SU-DHL-6 (cell line): ENCODE measurements around the gene GARNL3.

Source experiments
- H2AFZ ChIP-seq: fragments of 200-600 bp; sonication (generic); 2 replicates; pipeline ENCODE4 v1.6.1; 2014; ENCODE audit warnings: low read depth, mild to moderate bottlenecking, moderate library complexity, mixed read lengths, antibody characterized with exemption, low read length; ENCODE audit not compliant: severe bottlenecking
- H3F3A ChIP-seq: fragments of 200-600 bp; shearing (Covaris generic); 2 replicates; pipeline ENCODE4 v1.6.0; 2016; ENCODE audit warnings: antibody characterized with exemption, mild to moderate bottlenecking; ENCODE audit not compliant: insufficient read depth
- H3K27ac ChIP-seq: fragments of 200-600 bp; sonication (generic); 2 replicates; pipeline ENCODE4 v1.5.1; 2016; ENCODE audit warnings: low read depth, mild to moderate bottlenecking, low read length, moderate library complexity, mixed read lengths
- H3K27me3 ChIP-seq: fragments of 200-600 bp; sonication (generic), shearing (Covaris generic); 2 replicates; pipeline ENCODE4 v1.6.0; 2014; ENCODE audit warnings: mild to moderate bottlenecking, low read length
- H3K36me3 ChIP-seq: fragments of 200-600 bp; sonication (generic); 2 replicates; pipeline ENCODE4 v1.6.1; 2014; ENCODE audit warnings: mild to moderate bottlenecking, low read length, mixed read lengths
- H3K4me2 ChIP-seq: fragments of 300-600, 200-600 bp; shearing (Covaris generic), sonication (generic); 2 replicates; pipeline ENCODE4 v1.6.0; 2014; ENCODE audit warnings: low read length, low read depth, mild to moderate bottlenecking; ENCODE audit not compliant: poor library complexity, severe bottlenecking
- H3K4me3 ChIP-seq: fragments of 200-600 bp; sonication (generic); 2 replicates; pipeline ENCODE4 v1.5.1; 2014; ENCODE audit warnings: antibody characterized with exemption, low read length, mild to moderate bottlenecking, mixed read lengths; ENCODE audit not compliant: insufficient read depth, poor library complexity, severe bottlenecking
- H3K79me2 ChIP-seq: fragments of 200-600 bp; sonication (generic); 2 replicates; pipeline ENCODE4 v1.6.1; 2014; ENCODE audit warnings: mild to moderate bottlenecking, low read length, moderate library complexity; ENCODE audit not compliant: insufficient read depth
- H3K9ac ChIP-seq: fragments of 200-600 bp; sonication (generic); 2 replicates; pipeline ENCODE4 v1.7.0; 2014; ENCODE audit warnings: mild to moderate bottlenecking, low read length
- H3K9me2 ChIP-seq: fragments of 200-600 bp; sonication (generic); replicated peaks from 2 replicates; pipeline ENCODE4 v1.6.1; 2014; ENCODE audit warnings: low read length; ENCODE audit not compliant: insufficient read depth
- H3K9me3 ChIP-seq: fragments of 200-600 bp; sonication (generic); 2 replicates; pipeline ENCODE4 v1.6.1; 2014; ENCODE audit warnings: low read length, mixed read lengths; ENCODE audit not compliant: insufficient read depth
- H4K20me1 ChIP-seq: fragments of 200-600 bp; sonication (generic); 2 replicates; pipeline ENCODE4 v1.6.1; 2014; ENCODE audit warnings: low read depth, mild to moderate bottlenecking, antibody characterized with exemption, low read length, moderate library complexity, mixed read lengths
- CTCF ChIP-seq: fragments of 200-600 bp; sonication (generic); IDR thresholded peaks from one replicate; pipeline ENCODE4 v1.5.1; 2017; ENCODE audit warnings: antibody characterized with exemption, mild to moderate bottlenecking, low read length, moderate library complexity; ENCODE audit not compliant: insufficient read depth, poor library complexity, severe bottlenecking
- EZH2phosphoT487 ChIP-seq: fragments of 200-600 bp; sonication (generic), shearing (Covaris generic); conservative IDR thresholded peaks from 2 replicates; pipeline ENCODE4 v1.6.1; 2018; ENCODE audit warnings: mild to moderate bottlenecking, antibody characterized with exemption, low read length, moderate library complexity, mixed read lengths

GARNL3 gene

GRCh38 chr9:127264462-127265219 is at the start of gene GARNL3:
TSS of gene GARNL3 (plus strand) at chr9:127264774. CDS start at chr9:127264878, 104 bp downstream.
- H3F3A ChIP-seq: no peaks in the 10 kb centered on the region
- no peaks in the 10 kb centered on the region for H3K36me3 ChIP-seq
- TF ChIP-seq CTCF: no peak
- no peak for TF ChIP-seq EZH2phosphoT487
- no peaks in the 10 kb centered on the region for H3K9me3 ChIP-seq
- no peak within 1 kb of the TSS for H3K9ac ChIP-seq
- no peaks in the 10 kb centered on the region for H3K79me2 ChIP-seq
- no peak within 1 kb of the TSS for H3K4me2 ChIP-seq
- H3K9me2 ChIP-seq: no peaks in the 10 kb centered on the region
- no peaks in the 10 kb centered on the region for H3K27me3 ChIP-seq
- no peak within 1 kb of the TSS for H3K4me3 ChIP-seq
- H2AFZ ChIP-seq: no peak within 1 kb of the TSS
- no peak within 1 kb of the TSS for H3K27ac ChIP-seq
- H4K20me1 ChIP-seq: no peaks in the 10 kb centered on the region

GRCh38 chr9:127215268-127216209 is 49.0 kb upstream of the GARNL3 start:
- no peak overlapping the region for H2AFZ ChIP-seq
- no peaks in the 10 kb centered on the region for H3K27me3 ChIP-seq
- H3K79me2 ChIP-seq: no peaks in the 10 kb centered on the region
- H3K9me3 ChIP-seq: no peaks in the 10 kb centered on the region
- H3K27ac ChIP-seq: no peak overlapping the region
- TF ChIP-seq CTCF (no peak), EZH2phosphoT487 (no peak)
- H3K4me2 ChIP-seq: no peak overlapping the region
- no peak overlapping the region for H3K9ac ChIP-seq
- H3F3A ChIP-seq: no peaks in the 10 kb centered on the region
- no peaks in the 10 kb centered on the region for H3K9me2 ChIP-seq
- H4K20me1 ChIP-seq: no peaks in the 10 kb centered on the region
- H3K36me3 ChIP-seq: no peaks in the 10 kb centered on the region
- no peak overlapping the region for H3K4me3 ChIP-seq

GRCh38 chr9:127216210-127216887 is 48.2 kb upstream of the GARNL3 start:
- Histone ChIP-seq H3K79me2 (no peaks in the 10 kb centered on the region), H4K20me1 (no peaks in the 10 kb centered on the region), H3K4me3 (no peak overlapping the region), H2AFZ (no peak overlapping the region), H3F3A (no peaks in the 10 kb centered on the region), H3K4me2 (no peak overlapping the region), H3K9me2 (no peaks in the 10 kb centered on the region), H3K9me3 (no peaks in the 10 kb centered on the region), H3K36me3 (no peaks in the 10 kb centered on the region), H3K27ac (no peak overlapping the region), H3K27me3 (no peaks in the 10 kb centered on the region), H3K9ac (no peak overlapping the region)
- TF ChIP-seq CTCF (no peak), EZH2phosphoT487 (no peak)
